Ishikawa (cell line): ENCODE data around the gene CYP4A11.

ENCODE experiments used
- CEBPB ChIP-seq: IDR thresholded peaks from 2 replicates; pipeline ENCODE4 v1.6.1; 2012
- CREB1 ChIP-seq: IDR thresholded peaks from 2 replicates; pipeline ENCODE4 v1.6.1; 2012; ENCODE audit warnings: low read depth
- EGR1 ChIP-seq: IDR thresholded peaks from 2 replicates; pipeline ENCODE4 v1.6.1; 2012
- EP300 ChIP-seq: IDR thresholded peaks from 2 replicates; pipeline ENCODE4 v1.6.1; 2012; ENCODE audit warnings: borderline replicate concordance
- FOXM1 ChIP-seq: IDR thresholded peaks from 2 replicates; pipeline ENCODE4 v1.6.1; 2012; ENCODE audit warnings: low read depth, borderline replicate concordance
- NFIC ChIP-seq: IDR thresholded peaks from 2 replicates; pipeline ENCODE4 v1.6.1; 2012
- RAD21 ChIP-seq: IDR thresholded peaks from 2 replicates; pipeline ENCODE4 v1.6.1; 2012; ENCODE audit warnings: low read depth
- TAF1 ChIP-seq: IDR thresholded peaks from 2 replicates; pipeline ENCODE4 v1.6.1; 2012; ENCODE audit warnings: low read depth, mild to moderate bottlenecking
- TEAD4 ChIP-seq: IDR thresholded peaks from 2 replicates; pipeline ENCODE4 v1.6.1; 2012
- YY1 ChIP-seq: IDR thresholded peaks from 2 replicates; pipeline ENCODE4 v1.6.1; 2012; ENCODE audit warnings: low read depth
- ZBTB7A ChIP-seq: IDR thresholded peaks from 2 replicates; pipeline ENCODE4 v1.6.1; 2012; ENCODE audit warnings: low read depth
- TF ChIP-seq, protein P1 (sequence below): IDR thresholded peaks from 2 replicates; pipeline ENCODE4 v1.6.1; 2012
- TF ChIP-seq, protein P2 (sequence below): IDR thresholded peaks from 2 replicates; pipeline ENCODE4 v1.6.1; 2012; ENCODE audit warnings: low read depth, mild to moderate bottlenecking
- TF ChIP-seq, protein P3 (sequence below): IDR thresholded peaks from 2 replicates; pipeline ENCODE4 v1.6.1; 2012

DNA sequence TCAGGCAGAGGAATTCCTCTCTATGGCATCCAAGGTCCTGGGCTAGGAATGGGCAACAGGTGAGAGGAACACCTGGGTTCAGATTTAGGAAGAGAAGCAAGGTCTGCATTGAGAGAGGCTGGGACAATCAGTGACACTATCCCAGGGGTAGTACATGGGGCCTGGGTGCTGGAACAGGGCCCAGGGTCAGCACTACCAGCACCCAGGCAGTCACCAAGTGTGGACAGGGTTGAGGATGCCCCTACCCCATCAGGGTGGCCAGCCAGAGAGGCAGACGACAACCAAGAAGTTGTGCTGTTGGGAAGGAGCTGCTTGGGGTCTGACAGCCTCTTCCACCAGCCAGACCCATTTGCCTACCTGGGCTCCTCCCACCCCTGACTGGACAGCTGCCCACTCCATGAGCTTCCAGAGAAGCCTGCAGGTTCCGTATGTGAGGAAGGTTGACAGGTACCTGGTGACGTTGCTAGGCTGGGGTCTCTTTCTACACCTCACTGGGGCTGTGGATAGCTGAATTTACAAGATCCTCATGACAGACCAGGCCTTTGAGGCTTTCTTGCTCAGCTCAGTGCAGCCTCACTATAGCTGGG is 13.9 kb downstream of the CYP4A11 start:
- TF ChIP-seq CEBPB (no peak), RAD21 (no peak), ZBTB7A (no peak), CREB1 (no peak), YY1 (no peak), EP300 (no peak), TAF1 (no peak), FOXM1 (no peak), EGR1 (no peak), NFIC (no peak), TEAD4 (no peak)
- TF ChIP-seq, protein P1, sequence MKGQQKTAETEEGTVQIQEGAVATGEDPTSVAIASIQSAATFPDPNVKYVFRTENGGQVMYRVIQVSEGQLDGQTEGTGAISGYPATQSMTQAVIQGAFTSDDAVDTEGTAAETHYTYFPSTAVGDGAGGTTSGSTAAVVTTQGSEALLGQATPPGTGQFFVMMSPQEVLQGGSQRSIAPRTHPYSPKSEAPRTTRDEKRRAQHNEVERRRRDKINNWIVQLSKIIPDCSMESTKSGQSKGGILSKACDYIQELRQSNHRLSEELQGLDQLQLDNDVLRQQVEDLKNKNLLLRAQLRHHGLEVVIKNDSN = no peak
- TF ChIP-seq, protein P2, sequence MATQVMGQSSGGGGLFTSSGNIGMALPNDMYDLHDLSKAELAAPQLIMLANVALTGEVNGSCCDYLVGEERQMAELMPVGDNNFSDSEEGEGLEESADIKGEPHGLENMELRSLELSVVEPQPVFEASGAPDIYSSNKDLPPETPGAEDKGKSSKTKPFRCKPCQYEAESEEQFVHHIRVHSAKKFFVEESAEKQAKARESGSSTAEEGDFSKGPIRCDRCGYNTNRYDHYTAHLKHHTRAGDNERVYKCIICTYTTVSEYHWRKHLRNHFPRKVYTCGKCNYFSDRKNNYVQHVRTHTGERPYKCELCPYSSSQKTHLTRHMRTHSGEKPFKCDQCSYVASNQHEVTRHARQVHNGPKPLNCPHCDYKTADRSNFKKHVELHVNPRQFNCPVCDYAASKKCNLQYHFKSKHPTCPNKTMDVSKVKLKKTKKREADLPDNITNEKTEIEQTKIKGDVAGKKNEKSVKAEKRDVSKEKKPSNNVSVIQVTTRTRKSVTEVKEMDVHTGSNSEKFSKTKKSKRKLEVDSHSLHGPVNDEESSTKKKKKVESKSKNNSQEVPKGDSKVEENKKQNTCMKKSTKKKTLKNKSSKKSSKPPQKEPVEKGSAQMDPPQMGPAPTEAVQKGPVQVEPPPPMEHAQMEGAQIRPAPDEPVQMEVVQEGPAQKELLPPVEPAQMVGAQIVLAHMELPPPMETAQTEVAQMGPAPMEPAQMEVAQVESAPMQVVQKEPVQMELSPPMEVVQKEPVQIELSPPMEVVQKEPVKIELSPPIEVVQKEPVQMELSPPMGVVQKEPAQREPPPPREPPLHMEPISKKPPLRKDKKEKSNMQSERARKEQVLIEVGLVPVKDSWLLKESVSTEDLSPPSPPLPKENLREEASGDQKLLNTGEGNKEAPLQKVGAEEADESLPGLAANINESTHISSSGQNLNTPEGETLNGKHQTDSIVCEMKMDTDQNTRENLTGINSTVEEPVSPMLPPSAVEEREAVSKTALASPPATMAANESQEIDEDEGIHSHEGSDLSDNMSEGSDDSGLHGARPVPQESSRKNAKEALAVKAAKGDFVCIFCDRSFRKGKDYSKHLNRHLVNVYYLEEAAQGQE = no peak
- TF ChIP-seq, protein P3, sequence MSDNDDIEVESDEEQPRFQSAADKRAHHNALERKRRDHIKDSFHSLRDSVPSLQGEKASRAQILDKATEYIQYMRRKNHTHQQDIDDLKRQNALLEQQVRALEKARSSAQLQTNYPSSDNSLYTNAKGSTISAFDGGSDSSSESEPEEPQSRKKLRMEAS = no peak
